ENCODE results near the gene DCN.

DCN gene

DNA sequence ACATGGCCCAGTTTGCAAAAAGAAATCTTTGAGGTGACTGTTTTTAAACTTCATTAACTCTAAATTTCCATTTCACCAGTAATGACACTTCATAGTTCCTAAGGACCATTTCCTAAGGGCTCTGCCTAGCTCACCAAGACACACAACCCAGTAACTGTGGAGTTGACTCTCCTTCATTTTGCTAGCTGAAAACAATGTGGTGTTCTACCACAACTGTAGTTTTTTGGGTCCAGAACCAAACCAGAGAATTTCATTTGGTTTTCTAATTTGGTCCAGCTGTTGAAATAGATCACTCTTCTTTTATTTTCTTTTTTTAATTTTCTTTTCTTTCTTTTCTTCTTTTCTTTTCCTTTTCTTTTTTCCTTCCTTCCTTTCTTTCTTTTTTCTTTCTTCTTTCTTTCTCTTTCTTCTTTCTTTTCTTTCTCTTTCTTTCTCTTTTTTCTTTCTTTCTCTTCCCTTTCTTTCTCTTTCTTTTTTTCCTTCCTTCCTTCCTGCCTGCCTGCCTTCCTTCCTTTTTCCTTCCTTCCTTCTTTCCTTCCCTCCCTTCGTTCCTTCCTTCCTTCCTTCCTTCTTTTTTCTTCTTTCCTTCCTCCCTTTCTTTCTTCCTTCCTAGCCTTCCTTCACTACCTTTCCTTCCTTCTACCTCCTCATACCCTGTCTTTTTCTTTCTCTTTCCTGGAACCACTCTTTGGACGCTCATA lies 52.8 kb downstream of the DCN start:
- no peak for DNase-seq

DNA sequence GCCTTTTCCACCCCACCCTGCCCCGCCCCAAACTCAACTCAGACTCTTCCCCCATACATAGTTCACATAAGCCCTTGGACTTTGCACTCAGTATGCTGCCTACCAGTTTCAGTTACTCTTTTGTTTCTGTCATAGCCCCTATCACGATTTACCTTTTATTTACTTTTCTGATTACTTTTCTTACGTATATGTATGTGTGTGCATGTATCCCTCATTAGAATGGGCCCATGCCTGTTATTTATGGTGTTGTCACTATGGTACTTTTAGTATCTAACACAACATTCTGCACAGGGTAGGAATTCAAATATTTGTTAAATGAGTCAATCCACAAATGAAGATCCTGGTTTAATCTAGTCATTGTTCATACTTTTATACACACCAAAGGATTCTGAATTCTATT lies 54.9 kb downstream of the DCN start:
- DNase-seq: no peak

DNA sequence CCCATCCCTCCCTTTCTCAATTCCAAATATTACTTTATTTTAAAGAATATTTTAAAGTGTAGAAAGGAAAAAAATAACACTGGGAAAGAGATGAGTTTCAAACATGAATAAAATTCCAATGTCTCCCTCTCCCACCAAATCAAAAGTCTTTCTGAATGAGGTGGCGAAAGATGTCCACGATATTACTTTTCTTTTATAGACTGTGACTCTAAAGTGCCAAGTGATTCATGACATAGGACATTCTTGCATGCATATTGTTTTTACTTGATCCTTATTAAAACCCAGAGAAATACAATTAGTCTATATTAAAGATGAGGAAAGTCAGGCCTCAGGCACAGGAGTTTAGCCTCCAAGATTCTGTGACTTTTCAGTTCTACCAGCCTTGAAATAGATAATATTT lies 55.3 kb downstream of the DCN start:
- no peak for DNase-seq

DNA sequence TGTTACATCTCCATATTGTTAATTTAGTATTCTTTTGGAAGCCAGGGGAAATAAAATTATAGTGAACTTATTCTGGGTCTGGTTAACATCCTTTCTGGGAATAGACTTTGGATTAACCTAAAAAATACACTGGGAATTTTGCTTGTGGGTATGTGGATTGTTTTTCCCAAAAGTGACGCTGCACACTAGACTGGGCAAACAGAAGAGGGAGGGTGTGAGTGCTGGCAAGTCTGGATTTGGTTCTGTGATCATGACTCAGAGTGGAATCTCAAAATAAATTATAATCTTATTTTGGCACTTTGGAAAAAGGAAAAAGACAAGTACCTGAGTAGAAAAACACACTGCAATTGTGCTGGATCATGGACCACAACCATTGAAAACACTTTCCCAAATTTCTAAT lies 56.1 kb downstream of the DCN start:
- no peak for DNase-seq

DNA sequence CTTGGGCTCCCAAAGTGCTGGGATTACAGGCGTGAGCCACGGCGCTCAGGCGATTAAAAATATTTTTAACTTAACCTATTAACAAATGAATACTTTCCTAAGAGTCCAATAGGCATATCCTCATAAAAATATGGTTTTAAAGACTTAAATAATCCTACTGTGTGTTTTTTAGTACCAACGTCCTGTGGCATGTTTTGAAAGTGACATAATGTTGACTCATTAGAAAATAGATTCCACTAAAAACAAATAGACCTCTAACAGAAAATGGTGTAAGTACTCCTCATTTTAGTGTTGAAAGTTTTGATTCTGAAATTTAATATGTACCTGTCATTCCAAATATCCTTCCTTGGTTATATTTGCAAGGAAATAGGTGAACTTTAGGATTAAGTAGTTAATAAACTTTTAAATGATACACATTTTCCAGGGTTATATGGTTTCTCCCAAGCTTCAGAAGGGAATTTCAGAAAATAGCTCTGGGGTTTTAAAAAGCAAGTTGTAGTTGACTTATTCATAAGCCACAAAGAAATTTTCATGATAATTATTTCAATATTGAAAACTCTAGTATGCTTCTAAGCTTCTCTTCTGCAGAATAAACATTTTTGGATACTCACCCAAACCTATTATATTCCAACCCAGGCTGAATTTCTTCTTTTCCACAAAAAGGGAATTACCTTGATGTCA lies 59.2 kb downstream of the DCN start:
- no peak for DNase-seq

DNA sequence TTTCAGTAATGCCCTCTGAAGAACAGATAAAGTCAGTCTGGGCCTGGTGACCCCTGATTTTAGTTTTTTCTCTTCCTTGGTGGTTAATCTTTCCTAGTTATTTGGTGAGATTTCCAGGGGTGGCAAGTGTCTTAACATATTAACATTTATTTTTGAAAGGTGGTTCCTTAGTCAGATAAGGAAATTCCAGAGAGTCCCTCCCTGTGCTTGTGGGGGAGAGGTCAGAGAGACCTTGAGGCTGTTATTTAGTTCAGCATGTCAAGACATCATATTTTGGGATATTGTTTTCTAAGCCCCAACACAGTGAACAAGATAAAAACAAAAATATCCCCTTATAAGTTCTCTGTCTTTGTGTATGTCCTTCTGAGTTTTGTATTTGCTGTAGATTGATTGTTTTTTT lies 61.8 kb downstream of the DCN start:
- DNase-seq: no peak

DNA sequence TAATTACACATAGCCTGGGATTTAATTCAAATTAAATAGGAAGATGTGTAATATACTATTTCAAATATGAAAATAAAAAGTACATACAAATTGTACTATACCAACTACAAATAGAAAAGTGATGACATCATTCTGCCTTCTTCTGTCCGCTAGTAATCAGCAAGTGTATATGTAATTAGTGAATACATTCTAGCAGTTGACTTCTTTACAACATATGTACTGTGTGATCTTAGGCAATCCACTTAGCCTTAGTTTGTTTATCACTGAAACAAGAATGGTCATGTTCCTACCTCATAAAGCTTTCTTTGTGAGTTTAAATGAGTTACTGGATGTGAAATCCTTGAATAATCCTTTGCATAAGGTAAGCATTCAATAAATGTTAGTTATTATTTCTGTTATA lies 63.5 kb downstream of the DCN start:
- DNase-seq: no peak

DNA sequence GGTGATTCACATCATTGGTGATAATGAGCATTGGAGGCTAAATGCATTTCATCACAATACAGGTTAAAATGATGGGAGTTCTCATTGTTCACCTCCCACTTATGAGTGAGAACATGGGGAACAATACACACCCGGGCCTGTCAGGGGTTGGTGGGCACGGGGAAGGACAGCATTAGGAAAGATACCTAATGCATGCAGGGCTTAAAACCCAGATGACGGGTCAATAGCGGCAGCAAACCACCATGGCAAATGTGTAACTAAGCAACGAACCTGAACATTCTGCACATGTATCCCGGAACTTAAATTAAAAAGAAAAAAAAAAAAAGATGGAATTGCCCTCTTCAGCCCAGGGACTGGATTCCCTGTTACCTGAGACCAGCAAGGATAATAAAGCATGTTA lies 69.0 kb downstream of the DCN start:
- no peak for DNase-seq

DNA sequence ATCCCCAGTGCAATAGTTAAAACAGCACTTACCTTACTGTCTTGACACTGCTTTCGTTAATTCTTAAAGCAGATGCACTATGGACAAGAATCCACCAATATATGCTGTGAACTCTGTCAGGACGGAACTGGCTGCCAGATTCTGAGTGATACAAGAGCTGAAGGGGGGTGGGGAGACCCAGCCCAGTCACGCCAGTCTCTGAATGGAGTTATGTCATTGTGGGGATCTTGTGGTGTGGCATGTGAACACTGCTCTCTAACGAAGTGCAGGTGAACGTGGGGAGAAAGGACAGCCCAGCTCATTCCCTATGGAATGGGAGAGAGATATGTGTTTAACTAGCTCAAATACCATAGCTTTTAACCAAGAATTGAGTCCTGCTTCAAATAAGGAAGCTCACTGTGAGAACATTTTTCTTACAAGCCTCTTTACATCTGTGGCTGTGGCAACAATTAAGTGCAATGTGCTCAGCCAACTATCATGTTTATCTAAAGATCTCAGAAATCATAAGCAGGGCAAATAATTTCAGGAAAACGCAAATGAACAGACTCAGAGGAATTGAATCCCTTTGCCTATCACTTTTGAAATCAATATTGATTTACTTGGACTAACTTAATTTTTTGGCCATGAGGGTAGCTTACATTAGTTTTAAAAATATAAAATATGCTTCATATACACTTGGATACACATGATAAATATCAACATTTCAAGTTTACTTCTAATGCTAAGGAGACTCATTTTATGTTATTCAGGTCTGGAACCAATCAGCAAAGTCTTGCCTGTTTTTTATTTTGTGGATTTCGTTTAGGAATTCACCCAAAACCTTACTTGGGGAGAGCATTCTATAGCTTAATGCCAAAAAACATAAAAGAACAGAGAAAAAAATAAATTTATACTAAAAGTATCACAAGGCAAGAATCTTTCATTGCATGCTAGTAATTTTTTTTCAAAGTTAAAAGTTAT lies 71.0 kb downstream of the DCN start, which contains the start of gene LUM:
Gene LUM (minus strand): TSS at position 129 of the 960 bp plus-strand sequence. CDS start 2,515 bp downstream, outside the sequence.
- DNase-seq: no peak

DNA sequence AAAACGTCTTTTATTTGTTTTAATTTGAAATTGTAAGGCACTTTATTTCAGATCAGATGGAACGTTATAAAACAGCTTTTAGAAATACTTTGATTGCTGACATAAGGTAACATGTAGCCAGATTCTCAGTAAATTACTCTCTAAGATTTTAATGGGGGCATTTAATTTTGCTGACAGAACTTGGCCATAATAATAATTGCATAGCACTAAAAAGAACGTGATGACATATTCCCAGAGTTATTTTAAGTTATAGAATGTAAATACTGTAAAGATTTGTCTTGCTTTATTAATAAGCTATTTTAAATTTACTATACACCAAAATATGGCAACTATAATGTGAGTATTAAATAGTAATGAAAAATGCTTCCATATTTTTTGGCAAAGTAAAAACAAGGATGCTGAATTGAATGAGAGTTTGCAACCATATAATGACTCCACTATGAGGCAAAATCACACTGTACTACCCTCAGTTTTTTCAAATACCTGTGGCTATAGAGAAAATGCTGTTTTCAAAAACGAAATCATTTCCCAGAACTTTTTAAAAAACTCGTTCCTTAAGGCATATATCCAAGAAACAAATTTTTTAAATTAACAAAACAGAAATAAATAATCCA lies 72.2 kb downstream of the DCN start:
- no peak for DNase-seq

DNA sequence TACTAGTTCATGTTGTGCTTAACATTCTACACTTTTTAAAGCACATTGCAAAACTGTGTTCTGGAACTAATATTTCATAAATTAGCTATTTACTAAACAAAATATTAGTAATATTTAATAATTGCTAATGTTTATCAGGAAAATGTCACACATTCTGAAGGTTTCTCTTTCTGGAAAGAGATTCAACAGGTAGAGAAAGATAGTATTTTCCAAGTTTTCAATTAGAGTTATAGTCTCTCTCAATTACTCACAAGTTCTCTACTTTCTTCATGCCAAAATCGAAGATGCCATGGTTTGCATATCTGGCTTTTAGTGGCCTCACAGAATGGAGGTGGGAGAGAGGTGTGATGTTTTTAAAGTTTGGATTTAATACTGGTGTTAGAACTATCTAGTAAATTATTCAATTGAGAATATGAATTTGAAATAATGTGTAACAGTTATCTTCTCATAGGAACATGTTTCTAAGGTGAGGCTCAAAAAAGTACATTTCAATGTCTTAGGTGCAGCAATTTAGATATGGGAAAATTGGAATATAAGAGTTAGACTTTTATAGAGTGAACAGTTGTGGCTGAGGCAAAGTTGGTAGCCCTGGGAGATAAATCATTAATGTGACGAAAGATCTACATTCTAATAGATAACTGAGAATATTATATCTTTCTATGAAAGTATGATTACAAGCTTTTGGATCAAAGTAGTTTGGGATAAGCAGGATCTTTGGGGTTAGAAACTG lies 72.9 kb downstream of the DCN start:
- no peak for DNase-seq

DNA sequence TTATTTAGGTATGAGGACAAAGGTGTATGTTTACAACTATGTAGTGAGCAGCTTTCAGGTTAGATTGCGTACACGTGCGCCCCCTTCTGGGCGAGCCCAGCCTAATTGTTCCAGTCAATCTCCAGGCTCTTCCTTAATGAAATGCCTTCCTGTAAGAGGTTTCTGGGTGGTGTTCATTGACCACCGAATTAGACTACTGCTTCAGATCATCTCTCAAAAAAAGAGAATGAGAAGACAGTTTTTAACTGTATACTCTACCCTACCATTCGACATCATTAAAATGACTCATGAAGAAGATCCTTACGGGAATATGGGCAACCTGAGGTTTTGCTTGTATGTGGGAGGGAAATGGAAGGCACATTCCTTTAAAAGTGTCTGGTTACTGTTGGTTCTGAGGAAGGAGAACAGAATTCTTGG lies 73.5 kb downstream of the DCN start:
- no peak for DNase-seq

DNA sequence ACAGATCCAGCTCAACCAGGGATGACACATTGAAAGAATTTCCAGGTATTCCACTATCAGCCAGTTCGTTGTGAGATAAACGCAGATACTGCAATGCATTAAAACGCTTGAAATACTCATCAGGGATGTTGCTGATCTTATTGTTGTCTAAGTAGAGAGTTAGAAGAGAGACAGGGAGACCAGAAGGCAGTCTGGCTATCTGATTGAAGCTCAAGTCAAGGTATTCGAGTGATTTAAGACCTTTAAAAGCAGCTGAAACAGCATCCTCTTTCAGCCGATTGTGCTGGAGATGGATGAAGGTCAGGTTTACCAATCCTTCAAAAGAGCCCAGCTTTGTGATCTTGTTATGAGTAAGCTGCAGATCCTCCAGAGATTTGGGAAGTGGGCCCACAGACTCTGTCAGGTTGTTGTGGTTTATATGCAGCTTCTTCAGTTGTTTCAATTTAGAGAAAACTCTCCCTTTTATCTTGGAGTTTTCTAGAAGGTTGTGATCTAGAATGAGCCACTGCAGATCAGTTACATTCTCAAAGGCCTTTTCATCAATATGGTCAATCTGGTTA lies 74.3 kb downstream of the DCN start:
- DNase-seq: no peak

DNA sequence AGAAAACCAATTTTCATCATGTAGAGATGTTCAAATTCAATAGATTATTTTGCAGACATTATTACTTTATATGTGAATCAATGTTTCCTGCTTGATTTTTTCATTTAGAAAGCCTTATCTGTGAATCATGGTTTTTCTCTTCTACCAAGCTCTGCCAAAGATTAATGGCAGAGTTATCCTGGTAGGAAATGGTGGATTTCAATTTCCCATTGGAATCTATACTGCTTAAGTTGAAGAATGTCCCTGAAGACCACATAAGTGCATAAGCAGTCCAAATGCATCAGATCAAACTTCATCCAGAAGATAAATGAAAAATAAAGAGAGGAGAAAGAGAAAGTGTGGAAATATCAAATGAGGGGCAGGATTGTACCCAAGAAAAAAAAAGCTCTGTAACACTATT lies 76.3 kb downstream of the DCN start:
- no peak for DNase-seq

DNA sequence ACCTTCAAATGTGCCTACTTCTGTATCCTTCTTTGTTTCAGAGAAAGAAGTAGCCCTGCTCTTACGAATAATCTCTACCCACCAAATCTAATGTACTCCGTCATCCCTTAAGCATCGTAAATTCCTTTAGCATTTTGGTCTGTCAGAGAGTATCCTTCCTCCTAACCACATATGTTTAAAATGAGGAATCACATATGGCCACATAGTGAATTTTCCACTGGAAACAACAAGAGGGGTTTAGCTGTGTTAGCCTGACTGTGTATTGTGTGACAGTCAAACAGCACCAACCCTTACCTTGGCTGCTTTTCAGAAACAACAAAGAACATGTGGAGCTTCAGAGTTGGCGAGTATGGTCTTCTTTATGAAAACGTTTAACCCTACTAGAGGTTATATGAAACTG lies 76.8 kb downstream of the DCN start:
- no peak for DNase-seq

DNA sequence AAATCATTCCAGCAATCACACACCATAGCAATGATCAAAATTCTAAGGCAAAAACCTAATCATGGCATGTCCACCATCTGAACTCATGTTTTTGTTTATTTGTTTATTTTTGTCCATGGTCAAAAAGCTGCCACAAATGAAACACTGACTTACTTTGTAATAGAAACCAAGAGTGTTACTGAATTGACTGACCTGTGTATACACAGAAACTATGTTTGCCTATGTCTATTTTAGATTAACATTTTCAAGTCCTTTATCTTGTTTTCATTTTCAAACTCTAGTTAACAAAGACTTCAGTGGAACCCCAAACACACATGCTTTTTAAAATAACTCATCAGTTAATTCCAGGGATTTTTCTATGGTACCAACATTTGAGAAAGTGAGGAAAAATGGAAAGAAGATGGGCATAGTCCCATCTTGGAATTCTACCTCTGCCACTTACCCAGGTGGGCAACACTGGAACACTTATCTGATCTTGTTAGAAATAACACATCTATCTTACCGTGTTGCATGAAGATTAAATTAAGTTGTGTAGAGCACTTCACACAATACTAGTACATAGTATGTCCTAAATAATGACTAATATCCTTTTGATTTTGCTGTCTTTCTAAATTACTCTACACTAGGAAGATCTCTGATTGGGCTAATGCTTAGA lies 77.7 kb downstream of the DCN start:
- no peak for DNase-seq

DNA sequence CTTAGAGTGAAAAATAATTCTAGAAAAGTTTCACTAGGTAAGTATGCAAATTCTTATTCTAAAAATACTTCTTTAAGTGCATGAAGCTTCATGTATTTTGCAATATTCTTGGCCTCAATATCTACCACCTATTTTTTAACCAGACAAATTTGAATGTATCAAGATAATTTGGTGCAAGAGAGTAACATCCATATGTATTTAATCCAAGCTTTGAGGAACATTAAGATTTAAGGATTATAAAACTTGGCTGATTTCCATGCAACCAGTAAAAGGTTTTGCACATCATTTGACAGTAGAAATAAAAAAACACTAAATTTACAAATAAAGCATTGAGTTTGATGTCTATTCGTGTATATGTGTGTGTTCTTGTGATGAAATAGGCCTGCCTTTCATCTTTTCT lies 79.0 kb downstream of the DCN start:
- no peak for DNase-seq

DNA sequence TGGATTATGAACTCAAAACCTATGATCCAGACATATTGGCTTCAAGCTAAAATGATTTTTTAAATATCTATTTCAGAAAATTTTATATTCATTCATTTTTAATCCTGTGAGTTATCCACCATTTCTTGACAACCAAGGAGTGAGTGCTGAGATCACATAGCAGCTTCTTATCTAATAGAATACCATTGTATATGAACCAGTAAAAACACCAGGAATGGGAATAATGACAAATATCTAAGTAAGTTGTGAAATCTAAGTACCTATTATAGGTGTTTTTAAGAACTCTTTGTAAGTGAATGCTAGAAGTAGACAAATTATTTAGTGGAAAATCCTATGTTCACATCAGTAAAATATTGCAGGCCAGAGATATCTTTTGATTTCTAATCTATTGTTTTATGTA lies 79.5 kb downstream of the DCN start:
- no peak for DNase-seq

DNA sequence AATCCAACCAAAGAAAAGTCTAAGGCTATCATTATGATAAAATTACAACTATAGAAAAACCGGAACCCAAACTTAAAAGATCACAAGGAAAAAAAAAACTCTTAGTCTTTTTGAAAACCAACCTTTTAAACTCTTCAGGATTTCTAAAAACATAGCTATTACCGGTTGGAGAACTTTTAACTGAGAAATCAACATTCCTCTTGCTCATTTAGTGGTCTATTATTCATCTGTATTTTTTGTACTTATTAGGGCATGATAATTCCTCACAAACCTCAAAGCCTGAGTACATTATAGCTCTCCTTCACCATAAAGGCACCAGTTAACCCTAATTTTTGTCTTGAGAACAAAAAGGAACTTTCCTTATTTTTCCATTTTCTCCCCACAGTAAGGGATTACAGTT lies 81.7 kb downstream of the DCN start:
- no peak for DNase-seq

DNA sequence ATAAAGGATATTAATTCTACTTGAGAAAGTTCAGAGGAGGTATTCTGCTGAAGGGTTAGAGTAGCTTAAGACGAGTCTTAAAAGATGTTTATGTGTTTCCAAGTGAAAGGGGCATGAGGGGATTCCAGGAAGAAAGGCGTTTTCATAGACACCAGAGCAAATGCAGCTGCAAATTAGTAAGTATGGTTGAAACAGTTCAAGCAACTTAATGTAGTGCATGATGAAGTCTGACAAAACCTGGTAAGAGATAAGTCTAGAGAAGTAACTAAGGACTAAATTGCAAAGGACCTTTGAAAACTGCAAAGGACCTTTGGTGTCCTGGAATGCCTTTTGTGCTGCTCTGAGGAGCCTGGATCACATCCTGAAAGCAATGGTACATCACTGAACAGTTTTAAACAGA lies 82.8 kb downstream of the DCN start:
- DNase-seq: no peak

DNA sequence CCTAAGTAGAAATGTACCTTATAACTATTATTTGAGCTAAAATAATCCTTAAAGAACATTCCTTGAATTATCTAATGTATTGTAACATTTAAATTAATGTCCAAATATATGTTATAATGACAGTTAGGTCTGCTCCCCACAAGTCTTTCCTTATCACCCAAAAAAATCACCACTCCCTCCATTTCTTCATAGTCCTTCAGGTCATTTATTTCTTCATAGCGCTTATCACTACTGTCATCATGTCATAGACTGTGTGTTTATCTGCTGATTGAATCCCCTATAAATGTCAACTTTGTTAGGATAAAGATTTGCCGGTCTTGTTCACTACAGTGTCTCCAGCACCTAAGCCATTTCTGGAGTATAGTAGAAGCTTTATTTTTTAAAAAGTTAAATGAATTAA lies 83.3 kb downstream of the DCN start:
- DNase-seq: no peak

DNA sequence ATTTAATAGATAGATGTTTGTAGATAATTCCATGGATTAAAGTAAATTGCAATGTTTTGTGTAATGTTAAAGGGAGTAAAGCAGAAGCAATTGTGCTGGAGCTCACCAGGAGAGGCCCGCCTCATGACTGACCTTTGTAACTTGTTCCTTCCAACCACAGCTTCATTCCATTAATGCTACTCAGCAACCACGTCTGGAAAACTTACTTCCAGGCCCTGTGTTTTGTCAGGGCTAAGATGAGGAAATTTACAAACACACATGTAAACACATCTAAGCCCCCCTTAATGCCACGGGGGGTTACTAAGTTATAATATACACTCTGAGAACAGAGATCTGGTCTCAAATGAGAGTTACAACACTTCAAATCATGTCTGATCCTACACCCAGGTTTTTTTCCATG lies 83.7 kb downstream of the DCN start:
- DNase-seq: no peak

All from stimulated activated naive CD4-positive, alpha-beta T cell treated with Interleukin-2 at 50 U/mL for 16 hours (primary cell).